PC-9 (cell line): ENCODE data around the gene RIMS4. TPM values are rescaled to one million over a fixed set of nuclear protein-coding genes. Genes with fewer than 3 reads are reported as not detected.
"Not testable (repeated sequence)": the region's sequence is repeated elsewhere in the genome, so short reads cannot be mapped to it uniquely, and the experiment has no call there.

Experiments
- BruUV-seq: library from RNA; stranded (reverse); fragments of 400-500 nt; replicated peaks from 2 replicates; lab custom pipeline; 2021; lab: Mats Ljungman, UMichigan
- CTCF ChIA-PET: fragments of 300-600 bp; sonication (Branson Sonifier 250); formaldehyde crosslinking; loops from one replicate; lab custom pipeline; 2022; ENCODE audit warnings: antibody characterized with exemption; lab: Charles Lee
- POLR2A ChIA-PET: fragments of 300-600 bp; sonication (Branson Sonifier 250); formaldehyde crosslinking; loops from one replicate; lab custom pipeline; 2022; ENCODE audit warnings: antibody characterized with exemption; ENCODE audit not compliant: unreplicated experiment; lab: Charles Lee
- DNase-seq, 2 experiments: peaks; one replicate each; pipeline versions ENCODE4 v3.0.0 to v3.0.0-alpha.2; 2015 to 2022; ENCODE audit warnings: mixed read lengths in 1 of 2
- H2AFZ ChIP-seq: fragments of 200-600 bp; sonication (generic); 2 replicates; pipeline ENCODE4 v1.8.1; 2017; ENCODE audit warnings: antibody characterized with exemption
- H3F3A ChIP-seq: fragments of 200-600 bp; sonication (generic); 2 replicates; pipeline ENCODE4 v1.8.1; 2017; ENCODE audit warnings: antibody characterized with exemption, mild to moderate bottlenecking, low read depth; ENCODE audit not compliant: insufficient read depth
- H3K27ac ChIP-seq: fragments of 200-600 bp; sonication (generic); 2 replicates; pipeline ENCODE4 v1.6.1; 2016; ENCODE audit warnings: mixed run types
- H3K27me3 ChIP-seq: fragments of 200-600 bp; sonication (generic); 2 replicates; pipeline ENCODE4 v1.6.1; 2016; ENCODE audit warnings: low read depth, mixed run types; ENCODE audit not compliant: insufficient read depth
- H3K36me3 ChIP-seq: fragments of 200-600 bp; sonication (generic); 2 replicates; pipeline ENCODE4 v1.6.1; 2016; ENCODE audit warnings: low read depth, mixed run types
- H3K4me1 ChIP-seq: fragments of 200-600 bp; sonication (generic); replicated peaks from 2 replicates; pipeline ENCODE4 v1.6.1; 2016; ENCODE audit warnings: mixed run types; ENCODE audit not compliant: insufficient read depth
- H3K4me2 ChIP-seq: fragments of 200-600 bp; sonication (generic); 2 replicates; pipeline ENCODE4 v1.6.1; 2017; ENCODE audit warnings: mixed run types
- H3K4me3 ChIP-seq: fragments of 200-600 bp; sonication (generic); 2 replicates; pipeline ENCODE4 v1.6.1; 2016; ENCODE audit warnings: mixed run types
- H3K79me2 ChIP-seq: fragments of 200-600 bp; sonication (generic); 2 replicates; pipeline ENCODE4 v1.6.1; 2017; ENCODE audit warnings: low read depth, mixed run types
- H3K9me2 ChIP-seq: fragments of 200-600 bp; sonication (generic); 2 replicates; pipeline ENCODE4 v1.8.1; 2017; ENCODE audit warnings: mild to moderate bottlenecking; ENCODE audit not compliant: insufficient read depth
- H3K9me3 ChIP-seq: fragments of 200-600 bp; sonication (generic); 2 replicates; pipeline ENCODE4 v1.8.1; 2016; ENCODE audit warnings: low read depth; ENCODE audit not compliant: insufficient read depth
- H4K20me1 ChIP-seq: fragments of 200-600 bp; sonication (generic); 2 replicates; pipeline ENCODE4 v1.8.1; 2017; ENCODE audit not compliant: insufficient read depth
- CTCF ChIP-seq: fragments of 200-600 bp; sonication (generic); conservative IDR thresholded peaks from 2 replicates; pipeline ENCODE4 v1.6.1; 2017; ENCODE audit warnings: mixed run types, antibody characterized with exemption, mild to moderate bottlenecking, moderate library complexity
- EZH2 ChIP-seq: fragments of 200-600 bp; sonication (generic); IDR thresholded peaks from 2 replicates; pipeline ENCODE4 v1.8.0; 2017; ENCODE audit warnings: antibody characterized with exemption, low read depth
- intact Hi-C: fragments of 100-400 bp; cut with micrococcal nuclease; formaldehyde crosslinking; loops from one replicate; pipeline ENCODE4 v1.10.0; 2022; ENCODE audit not compliant: unreplicated experiment
- total RNA-seq: library from RNA; stranded (reverse); gene quantifications from 2 replicates; pipeline ENCODE4 v1.2.3, GENCODE V29; 2021

Gene RIMS4
- total RNA-seq, 1 experiment from 2014 or later = 0.13 TPM

DNA sequence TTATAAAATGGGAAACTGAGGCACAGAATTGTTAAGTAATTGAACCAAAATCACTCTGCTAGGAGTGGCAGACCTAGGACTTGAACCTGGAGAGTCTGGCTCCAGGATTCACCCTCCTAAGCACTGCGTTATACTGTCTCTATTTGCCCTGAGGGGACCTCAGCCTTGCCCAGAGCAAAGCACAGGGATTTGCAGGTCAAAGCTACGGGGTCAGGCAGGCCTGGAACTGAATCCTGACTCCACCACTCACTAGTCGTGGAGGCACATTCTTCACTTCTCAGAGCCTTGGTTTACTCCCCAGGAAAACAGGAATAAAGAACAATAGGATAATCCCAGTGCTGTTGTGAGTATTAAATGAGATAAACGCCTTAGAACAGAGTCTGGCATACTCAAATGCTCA, 45.3 kb downstream of the RIMS4 start:
- Histone ChIP-seq H3K9me3 (no peaks in the 10 kb centered on the region), H3K4me1 (no peaks in the 10 kb centered on the region; the same call in 1 of the 2 replicates), H3K4me3 (no peak overlapping the region), H3K36me3 (no peaks in the 10 kb centered on the region), H3K27me3 (peaks cover 94% of the 10 kb centered on the region), H3K79me2 (no peaks in the 10 kb centered on the region), H3K27ac (no peak overlapping the region), H2AFZ (no peak overlapping the region), H3F3A (no peaks in the 10 kb centered on the region), H3K4me2 (no peak overlapping the region), H3K9me2 (no peaks in the 10 kb centered on the region), H4K20me1 (0 out of 2 replicates have a peak, but pooled peaks cover 4% of the 10 kb centered on the region)
- BruUV-seq = no TSS peak
- no peak for TF ChIP-seq CTCF
- no peak for TF ChIP-seq EZH2
- DNase-seq = no peak
- ChIA-PET CTCF (no interaction called here), POLR2A (no interaction called here)
- intact Hi-C loops = no loop called here

- H3K27me3 ChIP-seq = peaks cover 94% of the 10 kb centered on the region
- H2AFZ ChIP-seq, H3K79me2 ChIP-seq, intact Hi-C loops, H3K27ac ChIP-seq, POLR2A ChIA-PET, H3K4me3 ChIP-seq, H3K9me3 ChIP-seq, H4K20me1 ChIP-seq, H3F3A ChIP-seq, DNase-seq, CTCF ChIA-PET, H3K4me1 ChIP-seq, H3K36me3 ChIP-seq, H3K4me2 ChIP-seq, H3K9me2 ChIP-seq, BruUV-seq: not testable (repeated sequence)
Measured at GRCh38 chr20:44763798-44764197, 46.5 kb downstream of the RIMS4 start.

DNA sequence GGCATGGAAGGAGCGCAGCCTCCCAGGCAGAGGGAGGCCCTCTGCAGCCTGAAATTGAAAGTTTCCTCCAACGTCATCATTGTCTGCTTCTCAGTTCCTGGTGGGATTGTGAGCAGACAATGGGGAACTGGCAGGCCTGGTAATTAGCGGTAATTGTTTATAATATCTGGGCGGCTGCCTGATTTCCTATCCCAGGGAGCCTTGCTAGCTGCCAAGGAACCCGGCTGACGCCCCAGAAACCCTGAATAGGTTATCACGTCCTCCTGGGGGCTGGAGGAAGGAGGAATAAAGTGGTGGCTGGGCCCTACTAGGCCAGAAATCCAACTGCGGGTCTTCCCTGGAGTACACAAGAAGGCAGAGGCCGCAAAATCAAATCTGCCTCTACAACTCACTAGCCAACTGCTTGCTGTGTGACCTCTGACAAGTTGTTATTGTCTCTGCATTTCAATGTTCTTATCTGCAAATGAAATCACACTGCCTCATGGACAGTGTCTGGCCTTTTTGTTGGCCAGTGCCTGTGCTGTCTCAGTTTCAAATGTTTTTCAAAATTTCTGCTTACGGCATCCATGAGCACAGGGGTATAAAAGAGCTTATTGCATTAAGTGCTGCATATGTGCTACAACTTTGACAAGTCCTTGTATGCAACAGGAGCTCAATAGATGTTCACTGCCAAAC, 47.7 kb downstream of the RIMS4 start:
- CTCF ChIA-PET = no interaction called here
- intact Hi-C loops = no loop called here
- no peak for TF ChIP-seq EZH2
- no peak for TF ChIP-seq CTCF
- Histone ChIP-seq H3K27me3 (peaks cover 94% of the 10 kb centered on the region), H3K4me3 (no peak overlapping the region), H3K79me2 (no peaks in the 10 kb centered on the region), H2AFZ (no peak overlapping the region), H3K9me3 (no peaks in the 10 kb centered on the region), H3K4me1 (no peaks in the 10 kb centered on the region; the same call in 1 of the 2 replicates), H3K27ac (no peak overlapping the region), H3F3A (no peaks in the 10 kb centered on the region), H3K9me2 (no peaks in the 10 kb centered on the region), H3K36me3 (no peaks in the 10 kb centered on the region), H3K4me2 (no peak overlapping the region), H4K20me1 (no peaks in the 10 kb centered on the region)
- POLR2A ChIA-PET = no interaction called here
- no peak for DNase-seq
- BruUV-seq = no TSS peak

- DNase-seq = no peak
- H2AFZ ChIP-seq = no peak overlapping the region
- ChIA-PET POLR2A (no interaction called here), CTCF (no interaction called here)
- no peaks in the 10 kb centered on the region for H3K36me3 ChIP-seq
- intact Hi-C loops = no loop called here
- H3K4me3 ChIP-seq = no peak overlapping the region
- no peaks in the 10 kb centered on the region; the same call in 1 of the 2 replicates for H3K4me1 ChIP-seq
- H3K9me2 ChIP-seq = no peaks in the 10 kb centered on the region
- H3K9me3 ChIP-seq = no peaks in the 10 kb centered on the region
- H3K79me2 ChIP-seq = no peaks in the 10 kb centered on the region
- no peaks in the 10 kb centered on the region for H3F3A ChIP-seq
- H3K4me2 ChIP-seq = no peak overlapping the region
- peaks cover 94% of the 10 kb centered on the region for H3K27me3 ChIP-seq
- H4K20me1 ChIP-seq = no peaks in the 10 kb centered on the region
- TF ChIP-seq EZH2 (no peak), CTCF (no peak)
- no peak overlapping the region for H3K27ac ChIP-seq
- no TSS peak for BruUV-seq
Measured at GRCh38 chr20:44761423-44761822, 48.9 kb downstream of the RIMS4 start.
